ENCODE results near the gene POLDIP3.
"Not testable (repeated sequence)": the region's sequence is repeated elsewhere in the genome, so short reads cannot be mapped to it uniquely, and the experiment has no call there.

DNA sequence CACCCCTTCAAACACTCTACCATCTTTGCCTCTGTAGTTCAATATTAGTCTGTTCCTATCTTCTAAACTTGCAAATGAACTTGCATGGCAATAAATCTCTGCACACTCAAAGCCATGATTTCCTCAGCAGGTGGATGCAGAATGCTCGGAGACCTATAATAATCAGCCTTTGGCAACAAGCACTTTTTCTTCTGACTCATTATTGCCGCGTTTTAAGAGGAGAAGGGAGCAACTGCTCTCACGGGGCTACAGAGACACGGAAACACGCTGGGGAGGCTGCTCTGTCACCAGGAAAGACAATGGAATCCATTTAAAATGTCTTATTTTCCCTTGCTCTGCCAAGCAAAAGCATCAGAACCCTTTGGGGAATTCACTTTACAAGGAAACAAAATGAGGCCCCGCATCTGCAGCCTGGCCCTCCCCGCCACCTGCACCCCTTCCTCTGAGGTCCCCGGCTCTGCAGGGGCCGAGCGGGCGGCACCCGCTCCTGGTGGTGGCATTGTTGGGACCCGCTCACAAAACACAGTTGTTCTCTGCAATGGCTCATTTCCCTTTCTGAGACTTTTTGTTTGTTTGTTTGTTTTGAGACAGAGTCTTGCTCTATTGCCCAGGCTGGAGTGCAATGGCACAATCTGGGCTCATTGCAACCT is 79.5 kb downstream of the POLDIP3 start:
- TF ChIP-seq POLR2A (IDR thresholded peaks at IDR 0.05; ENCODE audit: low read depth, low read length); POLR2AphosphoS5 (IDR thresholded peaks at IDR 0.05; ENCODE audit: low read depth, low read length); TAF1 (IDR thresholded peaks at IDR 0.05; ENCODE audit: borderline replicate concordance, low read depth, low read length): not testable (repeated sequence)
